Neural crest cell (in vitro differentiated cells): Measurements from ENCODE around the gene EBI3. TPM values are rescaled to one million over a fixed set of nuclear protein-coding genes. Genes with fewer than 3 reads are reported as not detected.
"Not testable (repeated sequence)": the region's sequence is repeated elsewhere in the genome, so short reads cannot be mapped to it uniquely, and the experiment has no call there.

ENCODE experiments used
- DNase-seq: peaks from one replicate; pipeline ENCODE4 v3.0.0; 2021; ENCODE audit warnings: low read depth, mixed read lengths, low spot score
- H3K27ac Mint-ChIP-seq: one replicate; pipeline ENCODE4 v1.8.0; 2021; ENCODE audit warnings: mild to moderate bottlenecking, mixed read lengths; ENCODE audit not compliant: unreplicated experiment
- H3K27me3 Mint-ChIP-seq: 2 replicates; pipeline ENCODE4 v1.8.0; 2021; ENCODE audit warnings: low read depth, mild to moderate bottlenecking, mixed read lengths
- H3K36me3 Mint-ChIP-seq: 2 replicates; pipeline ENCODE4 v1.8.0; 2021; ENCODE audit warnings: low read depth, mild to moderate bottlenecking, mixed read lengths
- H3K4me1 Mint-ChIP-seq: 2 replicates; pipeline ENCODE4 v1.8.0; 2021; ENCODE audit warnings: mixed read lengths
- H3K4me3 Mint-ChIP-seq: one replicate; pipeline ENCODE4 v1.8.0; 2021; ENCODE audit warnings: mild to moderate bottlenecking, mixed read lengths
- H3K9me3 Mint-ChIP-seq: 2 replicates; pipeline ENCODE4 v1.8.0; 2021; ENCODE audit warnings: mixed read lengths
- total RNA-seq: library from RNA; stranded (reverse); gene quantifications from 2 replicates; pipeline ENCODE4 v1.2.1, GENCODE V29; 2021
- TF ChIP-seq, protein P1 (sequence below): fragments of 200-600 bp; sonication (generic); conservative IDR thresholded peaks from 2 replicates; pipeline ENCODE4 v1.5.0; 2021; ENCODE audit warnings: antibody characterized with exemption, mild to moderate bottlenecking

Gene EBI3
- total RNA-seq, 1 donor from 2014 or later: not detected

- TF ChIP-seq, protein P1, sequence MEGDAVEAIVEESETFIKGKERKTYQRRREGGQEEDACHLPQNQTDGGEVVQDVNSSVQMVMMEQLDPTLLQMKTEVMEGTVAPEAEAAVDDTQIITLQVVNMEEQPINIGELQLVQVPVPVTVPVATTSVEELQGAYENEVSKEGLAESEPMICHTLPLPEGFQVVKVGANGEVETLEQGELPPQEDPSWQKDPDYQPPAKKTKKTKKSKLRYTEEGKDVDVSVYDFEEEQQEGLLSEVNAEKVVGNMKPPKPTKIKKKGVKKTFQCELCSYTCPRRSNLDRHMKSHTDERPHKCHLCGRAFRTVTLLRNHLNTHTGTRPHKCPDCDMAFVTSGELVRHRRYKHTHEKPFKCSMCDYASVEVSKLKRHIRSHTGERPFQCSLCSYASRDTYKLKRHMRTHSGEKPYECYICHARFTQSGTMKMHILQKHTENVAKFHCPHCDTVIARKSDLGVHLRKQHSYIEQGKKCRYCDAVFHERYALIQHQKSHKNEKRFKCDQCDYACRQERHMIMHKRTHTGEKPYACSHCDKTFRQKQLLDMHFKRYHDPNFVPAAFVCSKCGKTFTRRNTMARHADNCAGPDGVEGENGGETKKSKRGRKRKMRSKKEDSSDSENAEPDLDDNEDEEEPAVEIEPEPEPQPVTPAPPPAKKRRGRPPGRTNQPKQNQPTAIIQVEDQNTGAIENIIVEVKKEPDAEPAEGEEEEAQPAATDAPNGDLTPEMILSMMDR: no peak
- Mint-ChIP-seq H3K4me3 (no peak overlapping the region), H3K27me3 (peaks cover 22% of the 10 kb centered on the region), H3K27ac (no peak overlapping the region), H3K9me3 (no peaks in the 10 kb centered on the region), H3K36me3 (no peaks in the 10 kb centered on the region), H3K4me1 (no peaks in the 10 kb centered on the region)
- DNase-seq: no peak
Measured at GRCh38 chr19:4217429-4218264, 11.7 kb upstream of the EBI3 start.

GRCh38 chr19:4218523-4218922 is 10.8 kb upstream of the EBI3 start:
- H3K4me1 Mint-ChIP-seq, H3K9me3 Mint-ChIP-seq, H3K27ac Mint-ChIP-seq, H3K36me3 Mint-ChIP-seq, H3K4me3 Mint-ChIP-seq, DNase-seq: not testable (repeated sequence)
- peaks cover 14% of the 10 kb centered on the region for H3K27me3 Mint-ChIP-seq

DNA sequence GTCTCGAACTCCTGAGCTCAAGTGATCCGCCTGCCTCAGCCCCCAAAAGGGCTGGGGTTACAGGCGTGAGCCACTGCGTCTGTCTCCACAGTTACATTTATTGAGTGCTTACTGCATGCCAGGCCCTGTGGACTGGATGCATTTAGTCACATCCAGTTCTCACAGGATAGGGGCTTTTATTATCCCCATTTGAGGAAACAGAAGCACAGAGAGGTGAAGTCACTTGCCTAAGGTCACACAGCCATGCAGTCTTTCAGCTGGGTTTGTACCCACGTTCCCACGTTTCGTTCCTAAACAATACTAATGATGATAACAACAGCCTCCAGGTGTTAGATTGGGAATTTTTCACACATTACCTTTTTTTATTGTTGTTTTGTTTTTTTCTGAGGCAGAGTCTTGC is 9.1 kb upstream of the EBI3 start:
- no peak for DNase-seq
- Mint-ChIP-seq H3K4me1 (no peaks in the 10 kb centered on the region), H3K27me3 (no peaks in the 10 kb centered on the region), H3K4me3 (no peak overlapping the region), H3K9me3 (no peaks in the 10 kb centered on the region), H3K27ac (no peak overlapping the region), H3K36me3 (no peaks in the 10 kb centered on the region)
- TF ChIP-seq, protein P1: no peak

- Mint-ChIP-seq H3K27ac (peak overlapping the region; percentile 82), H3K9me3 (no peaks in the 10 kb centered on the region), H3K36me3 (no peaks in the 10 kb centered on the region), H3K4me3 (no peak overlapping the region), H3K27me3 (peaks cover 2% of the 10 kb centered on the region), H3K4me1 (no peaks in the 10 kb centered on the region)
- DNase-seq: no peak
- TF ChIP-seq, protein P1: no peak
Measured at GRCh38 chr19:4224470-4224869, 4.9 kb upstream of the EBI3 start.

DNA sequence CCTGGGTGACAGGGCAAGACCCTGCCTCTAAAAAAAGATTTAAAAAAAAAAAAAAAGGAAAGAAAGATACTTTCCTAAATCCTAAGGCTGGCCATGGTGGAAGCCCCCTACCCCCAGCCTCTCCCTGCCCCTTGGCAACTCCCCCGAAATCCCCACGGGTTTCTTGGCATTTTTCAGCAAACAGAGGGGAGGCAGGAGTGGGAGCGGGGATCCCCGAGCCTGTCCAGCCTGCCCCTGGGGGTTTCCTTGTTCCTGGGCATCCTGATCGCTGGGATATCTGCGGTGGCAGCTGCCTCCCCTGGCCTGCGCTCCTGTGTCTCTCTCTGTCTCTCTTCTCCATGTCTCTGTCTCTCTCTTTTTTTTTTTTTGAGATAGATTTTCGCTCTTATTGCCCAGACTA is 3.4 kb upstream of the EBI3 start:
- no peak for DNase-seq
- no peaks in the 10 kb centered on the region for H3K9me3 Mint-ChIP-seq
- no peaks in the 10 kb centered on the region for H3K36me3 Mint-ChIP-seq
- H3K27ac Mint-ChIP-seq: peak overlapping the region; percentile 81
- H3K27me3 Mint-ChIP-seq: peaks cover 6% of the 10 kb centered on the region
- TF ChIP-seq, protein P1: no peak
- H3K4me3 Mint-ChIP-seq: no peak overlapping the region
- H3K4me1 Mint-ChIP-seq: no peaks in the 10 kb centered on the region

DNA sequence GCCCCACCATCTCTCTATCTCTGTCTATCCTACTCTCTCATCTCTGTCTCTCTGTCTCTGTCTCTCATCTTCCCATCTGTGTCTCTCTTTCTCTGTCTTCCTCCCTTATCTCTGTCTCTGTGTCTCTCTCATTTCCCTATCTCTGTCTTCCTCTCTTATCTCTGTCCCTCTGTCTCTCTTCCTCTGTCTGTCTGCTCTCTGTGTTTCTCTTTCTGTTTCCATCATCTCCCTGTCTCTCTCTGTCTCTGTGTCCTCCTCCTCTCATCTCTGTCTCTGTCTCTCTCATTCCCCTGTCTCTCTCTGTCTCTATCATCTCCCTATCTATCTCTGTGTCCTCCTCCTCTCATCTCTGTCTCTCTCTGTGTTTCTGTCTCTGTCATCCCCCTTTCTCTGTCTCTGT is 1.6 kb upstream of the EBI3 start:
- Mint-ChIP-seq H3K4me3 (no peak overlapping the region), H3K36me3 (no peaks in the 10 kb centered on the region), H3K9me3 (no peaks in the 10 kb centered on the region), H3K4me1 (no peaks in the 10 kb centered on the region), H3K27ac (no peak overlapping the region), H3K27me3 (peaks cover 6% of the 10 kb centered on the region)
- DNase-seq: no peak
- TF ChIP-seq, protein P1: no peak
